HG03135 (cell line): ENCODE data around the gene CKMT2.

ENCODE experiments used
- ATAC-seq: cut with Tn5 transposase; IDR thresholded peaks from one replicate; pipeline ENCODE4 v1.9.1; 2021; ENCODE audit warnings: mild to moderate bottlenecking, moderate library complexity; ENCODE audit not compliant: unreplicated experiment

CKMT2 gene

GRCh38 chr5:81233080-81233634, at the start of gene CKMT2:
TSS of gene CKMT2 (plus strand) at chr5:81233322. CDS start at chr5:81251133, 17,811 bp downstream.
- ATAC-seq = no peak

DNA sequence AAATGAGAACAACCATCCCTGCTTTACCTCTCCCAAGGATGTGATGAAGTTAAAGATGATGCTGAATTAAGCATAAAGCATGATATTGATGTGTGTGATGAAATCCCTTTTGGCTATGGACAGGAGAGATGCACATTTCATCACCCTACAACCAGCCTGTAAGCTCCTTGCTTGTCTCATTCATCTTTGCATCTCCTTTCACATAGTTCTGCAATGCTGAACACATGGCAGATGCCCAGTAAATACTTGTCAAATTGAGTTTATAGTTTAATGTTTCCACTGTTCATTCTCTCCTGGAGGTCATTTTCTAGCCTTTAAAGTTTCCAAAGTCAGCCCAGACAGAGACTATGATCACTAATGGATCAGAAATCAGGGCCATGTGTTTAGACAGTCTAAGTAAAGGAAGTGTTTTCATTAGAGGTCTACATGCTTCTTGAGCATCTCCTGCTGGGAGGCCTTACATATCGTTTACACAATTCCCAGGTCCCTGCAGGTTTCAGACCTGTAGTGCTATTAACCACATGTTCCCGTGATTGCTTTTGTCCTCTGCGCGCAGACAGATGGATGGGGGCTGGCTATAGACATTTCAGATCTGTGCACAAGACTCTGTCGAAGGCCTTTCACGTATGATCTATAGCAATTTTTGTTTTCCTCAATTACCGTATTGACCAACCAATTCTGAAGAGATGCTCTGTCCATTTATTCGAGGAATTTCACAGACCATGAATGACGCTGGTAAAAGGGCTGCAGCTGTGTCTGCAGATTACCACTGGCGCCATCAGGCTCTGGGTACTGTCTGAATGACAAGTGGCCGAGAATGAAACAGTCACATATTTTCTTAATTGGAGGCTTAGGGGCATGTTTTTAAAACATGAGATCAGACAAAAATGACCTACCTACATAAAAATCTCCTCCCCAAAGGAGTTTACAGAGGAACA, 49.0 kb upstream of the CKMT2 start:
- ATAC-seq = no peak

DNA sequence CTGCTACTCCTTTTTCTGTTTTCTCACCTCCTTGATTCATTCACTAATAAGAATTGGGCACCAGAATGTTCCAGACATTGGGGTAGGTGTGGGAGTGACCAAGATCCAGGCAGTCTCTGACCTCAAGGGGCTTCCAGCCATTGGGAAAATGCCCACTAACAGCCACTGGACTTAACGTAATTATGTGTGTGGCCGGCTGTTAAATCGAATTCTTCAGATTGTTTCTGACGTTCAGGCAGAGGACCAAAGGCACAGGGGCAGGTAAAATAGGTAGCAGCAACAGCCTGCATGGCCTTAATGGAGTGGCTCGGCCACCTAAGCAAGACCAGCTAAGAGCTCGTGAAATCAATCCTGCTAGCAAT, 48.4 kb upstream of the CKMT2 start:
- ATAC-seq = no peak

DNA sequence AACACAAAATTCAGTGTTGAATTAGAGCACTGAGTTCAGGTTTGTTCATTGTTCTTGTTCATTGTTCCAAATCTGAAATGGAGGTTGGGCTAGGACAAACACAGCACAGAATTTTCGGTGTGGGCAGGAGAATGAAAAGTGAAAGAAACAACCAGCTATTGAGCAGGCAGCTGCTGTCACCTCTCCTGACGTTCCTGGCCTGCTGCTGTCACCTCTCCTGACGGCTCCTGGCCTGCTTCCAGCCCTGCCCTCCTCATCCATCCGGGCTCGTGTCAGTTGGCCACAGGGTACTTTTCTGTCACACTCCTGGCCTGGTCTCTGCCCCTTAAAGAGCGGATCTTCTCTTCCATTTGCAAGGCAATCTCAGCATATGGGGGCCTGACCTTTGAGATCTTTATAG, 45.2 kb upstream of the CKMT2 start:
- no peak for ATAC-seq

GRCh38 chr5:81188962-81189361, 44.2 kb upstream of the CKMT2 start:
- ATAC-seq = no peak

DNA sequence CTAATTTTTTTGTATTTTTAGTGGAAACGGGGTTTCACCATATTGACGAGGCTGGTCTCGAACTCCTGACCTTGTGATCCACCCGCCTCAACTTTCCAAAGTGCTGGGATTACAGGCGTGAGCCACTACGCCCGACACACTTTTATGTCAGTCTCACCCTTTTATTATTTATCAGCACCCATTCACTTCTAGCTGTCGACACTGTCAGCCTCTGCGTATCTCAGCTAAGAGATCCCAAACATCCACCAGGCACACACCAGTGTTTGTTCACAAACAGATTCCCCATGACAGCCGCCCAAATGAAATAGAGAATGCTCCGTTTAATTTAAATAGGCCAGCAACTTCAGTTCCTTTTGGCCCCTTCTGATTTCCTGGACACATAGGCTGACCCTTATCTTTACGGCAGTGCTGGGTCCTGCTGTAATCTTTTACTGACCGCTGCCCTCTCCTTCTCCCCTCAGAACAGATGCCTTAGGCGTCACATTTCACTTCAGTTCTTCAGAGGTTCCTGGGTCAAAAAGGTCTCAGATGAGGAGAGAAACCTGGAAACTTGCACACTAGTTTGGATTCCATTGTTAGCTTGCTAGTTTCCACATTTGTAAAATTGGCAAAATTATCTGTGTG, 43.1 kb upstream of the CKMT2 start:
- no peak for ATAC-seq

DNA sequence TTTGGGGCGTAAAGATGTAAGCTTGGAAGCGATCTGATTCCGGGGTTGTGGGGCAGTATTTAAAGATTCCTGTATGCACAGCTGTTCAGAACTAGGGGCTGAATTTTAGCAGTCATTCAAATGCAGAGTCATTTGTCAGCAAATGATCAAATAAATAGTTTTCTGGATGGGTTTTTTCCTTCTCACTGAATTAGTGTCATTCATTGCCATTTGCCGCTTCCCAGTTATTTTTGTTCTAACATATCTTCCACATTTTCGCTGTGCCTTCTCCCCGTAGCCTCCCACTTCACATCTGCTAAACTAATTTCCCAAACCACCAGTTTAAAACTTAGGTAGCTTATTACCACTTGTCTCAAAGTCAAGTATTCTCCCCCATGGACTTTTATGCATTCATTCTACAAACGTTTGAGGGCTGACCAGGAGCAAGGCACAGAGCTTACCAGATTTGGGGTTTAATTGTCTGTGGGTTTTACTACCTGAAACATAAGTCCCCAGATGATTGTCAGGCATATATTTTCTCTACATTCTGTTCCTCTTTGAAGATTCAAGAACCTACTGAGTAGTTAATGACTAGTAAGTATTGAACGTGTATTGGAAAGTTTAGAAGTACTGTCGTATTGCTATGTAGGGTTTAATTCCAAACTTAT, 41.3 kb upstream of the CKMT2 start:
- ATAC-seq = no peak

DNA sequence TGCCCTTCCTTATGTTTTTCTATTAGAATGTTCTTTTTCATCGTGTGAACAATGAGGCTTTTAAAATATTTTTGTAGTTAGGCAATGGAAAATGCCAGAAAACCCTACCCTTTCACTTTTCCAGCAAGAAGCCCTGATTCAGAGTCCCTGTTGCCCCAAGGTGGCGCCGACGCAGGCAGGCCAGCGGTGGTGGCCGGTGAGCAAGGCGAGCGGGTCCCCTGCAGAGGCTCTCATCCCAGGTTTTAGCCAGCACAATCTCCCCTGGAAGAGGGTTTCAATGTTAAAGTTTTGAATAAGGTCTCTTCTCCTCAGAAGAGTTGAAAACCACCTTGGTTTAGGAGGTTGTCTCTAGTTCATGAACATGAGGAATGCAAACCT, 40.8 kb upstream of the CKMT2 start:
- ATAC-seq = no peak

GRCh38 chr5:81194633-81195334, 38.3 kb upstream of the CKMT2 start:
- peak; percentile 72 for ATAC-seq

DNA sequence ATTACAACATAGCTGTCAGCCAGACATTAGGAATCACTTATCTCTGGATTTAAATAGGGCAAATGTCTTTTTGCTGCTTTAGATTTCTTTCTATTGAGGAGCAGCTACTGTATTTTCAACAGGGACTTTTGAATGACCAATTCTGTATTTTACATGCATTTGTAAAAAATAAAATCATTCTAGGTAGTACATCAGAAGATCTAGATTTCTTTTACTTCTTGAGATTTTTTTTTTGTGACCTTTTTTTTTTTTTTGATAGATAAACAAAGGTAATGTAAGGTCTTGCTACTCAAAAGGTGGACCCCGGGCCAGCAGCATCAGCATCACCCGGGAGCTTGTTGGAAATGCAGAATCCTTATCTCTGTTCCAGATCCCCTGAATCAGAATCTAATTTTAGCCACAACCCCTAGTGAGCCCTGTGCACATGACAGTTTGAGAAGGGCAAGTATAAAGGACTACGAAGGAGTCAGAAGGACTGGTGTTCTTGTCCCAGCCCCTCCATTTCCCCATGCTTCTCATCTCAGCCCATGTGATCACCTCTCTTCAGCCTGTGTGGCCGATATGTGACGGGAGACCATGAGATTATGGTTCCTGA, 37.7 kb upstream of the CKMT2 start:
- ATAC-seq = no peak

DNA sequence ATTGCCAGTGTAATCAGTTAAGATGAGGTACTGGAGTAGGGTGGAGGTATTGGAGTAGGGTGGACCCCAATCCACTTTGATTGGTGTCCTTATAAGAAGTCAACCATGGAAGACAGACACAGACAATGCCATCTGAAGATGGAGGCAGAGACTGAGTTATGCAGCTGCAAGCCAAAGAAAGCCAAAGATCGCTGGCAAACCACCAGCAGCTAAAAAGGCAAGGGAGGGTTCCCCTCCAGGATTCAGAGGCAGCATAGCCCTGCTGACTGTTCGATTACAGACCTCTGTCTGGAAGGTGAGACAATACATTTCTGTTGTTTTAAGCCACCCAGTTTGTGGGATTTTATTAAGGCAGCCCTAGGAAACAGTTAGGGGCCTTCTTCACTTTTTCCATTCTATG, 30.5 kb upstream of the CKMT2 start:
- no peak for ATAC-seq

- no peak for ATAC-seq
Measured at GRCh38 chr5:81203729-81204128, 29.4 kb upstream of the CKMT2 start.

- ATAC-seq = no peak
Measured at GRCh38 chr5:81204205-81204604, 28.9 kb upstream of the CKMT2 start.

GRCh38 chr5:81205058-81205457, 28.1 kb upstream of the CKMT2 start:
- ATAC-seq = no peak

DNA sequence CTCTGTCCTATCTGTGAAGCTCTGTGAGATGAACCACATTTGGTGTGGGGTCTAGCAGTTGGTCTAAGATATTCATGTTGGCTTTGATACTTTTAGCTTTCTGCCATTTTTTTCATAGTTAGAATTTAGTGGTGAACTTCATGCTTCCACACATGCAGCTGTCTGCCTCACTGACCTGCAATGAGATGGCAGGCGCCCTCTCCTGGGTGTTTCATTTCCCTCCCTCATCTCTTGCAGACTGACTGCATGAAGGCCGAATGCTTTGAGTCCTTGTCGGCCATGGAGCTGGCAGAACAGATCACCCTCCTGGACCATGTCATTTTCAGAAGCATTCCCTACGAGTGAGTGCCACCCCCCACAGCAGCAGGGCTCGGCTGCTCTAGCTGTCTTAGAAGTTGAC, 26.1 kb upstream of the CKMT2 start:
- no peak for ATAC-seq

DNA sequence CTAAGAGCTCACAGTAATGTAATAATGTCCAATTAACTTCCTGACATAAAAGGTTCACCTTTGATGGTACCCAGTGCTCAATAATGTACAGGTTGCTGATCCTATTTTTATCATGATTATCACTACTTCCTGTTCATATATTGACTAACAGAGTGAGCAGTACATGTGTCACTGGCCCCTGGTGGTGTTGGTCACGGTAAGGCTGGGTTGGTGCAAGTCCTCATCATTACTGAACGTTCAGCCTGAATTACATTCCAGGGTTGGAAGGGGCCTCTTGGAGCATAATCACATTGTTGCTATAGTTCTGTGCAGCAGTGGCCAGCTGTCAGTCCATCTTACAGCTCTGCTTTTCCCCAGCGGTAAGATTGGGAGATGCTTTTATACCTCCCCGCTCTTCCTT, 24.2 kb upstream of the CKMT2 start:
- ATAC-seq = no peak

- no peak for ATAC-seq
Measured at GRCh38 chr5:81209386-81209785, 23.7 kb upstream of the CKMT2 start.

- ATAC-seq = no peak
Measured at GRCh38 chr5:81209869-81210493, 23.1 kb upstream of the CKMT2 start.

DNA sequence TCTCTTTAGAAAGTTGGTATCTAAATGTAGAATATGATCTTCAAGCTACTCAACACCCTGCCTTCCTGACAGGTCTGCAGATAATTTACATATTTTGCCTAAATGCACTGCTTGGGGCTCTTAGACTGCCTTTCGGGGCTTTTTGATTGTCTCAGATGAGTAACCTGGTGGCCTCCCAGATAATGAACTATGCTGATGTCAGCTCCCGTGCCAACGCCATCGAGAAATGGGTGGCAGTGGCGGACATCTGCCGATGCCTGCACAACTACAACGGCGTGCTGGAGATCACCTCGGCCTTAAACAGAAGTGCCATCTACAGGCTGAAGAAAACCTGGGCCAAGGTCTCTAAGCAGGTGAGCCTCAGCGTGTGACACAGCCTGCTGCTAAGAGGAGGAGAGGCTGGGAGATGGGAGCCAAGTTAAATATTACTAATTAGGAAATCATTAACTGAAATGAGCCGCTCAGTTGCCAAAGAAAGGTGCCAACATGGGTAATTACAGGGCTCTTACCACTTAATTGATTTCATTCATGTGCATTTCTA, 20.8 kb upstream of the CKMT2 start:
- ATAC-seq = no peak

- no peak for ATAC-seq
Measured at GRCh38 chr5:81213070-81213469, 20.1 kb upstream of the CKMT2 start.
